ENCODE measurements around the gene VKORC1. TPM values are rescaled to one million over a fixed set of nuclear protein-coding genes. Genes with fewer than 3 reads are reported as not detected.

Gene VKORC1
- total RNA-seq, 4 donors from 2014 or later: 53.3 to 129 (median 94.6) TPM

- TF ChIP-seq CTCF (IDR thresholded peaks at IDR 0.05; ENCODE audit: low read depth): no peak
Measured at GRCh38 chr16:31085873-31086628, 8.5 kb downstream of the VKORC1 start.

- no peak for TF ChIP-seq CTCF (IDR thresholded peaks at IDR 0.05; ENCODE audit: low read depth)
Measured at GRCh38 chr16:31085411-31085810, 9.2 kb downstream of the VKORC1 start.

- TF ChIP-seq CTCF (IDR thresholded peaks at IDR 0.05; ENCODE audit: low read depth): no peak
Measured at GRCh38 chr16:31084584-31085302, 9.9 kb downstream of the VKORC1 start.

DNA sequence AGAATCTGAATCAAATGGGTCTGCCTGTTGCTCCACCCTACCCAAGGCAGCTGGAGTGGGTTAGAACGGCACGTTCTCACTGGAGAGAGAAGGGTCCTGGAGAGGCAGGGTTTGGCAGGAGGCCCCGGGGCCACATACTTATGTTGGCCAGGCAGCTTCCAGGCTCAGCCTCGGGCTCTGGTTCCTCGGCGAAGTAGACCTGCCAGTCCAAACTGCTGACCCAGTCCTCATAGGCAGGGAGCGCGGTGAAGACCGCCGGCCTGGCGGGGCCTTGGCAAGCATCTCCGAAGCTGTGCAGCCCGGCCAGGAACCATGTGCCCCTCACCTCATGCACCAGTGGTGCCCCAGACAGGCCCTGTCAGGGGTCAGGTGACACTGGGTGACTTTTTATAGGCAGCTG, 10.6 kb downstream of the VKORC1 start:
- TF ChIP-seq CTCF (IDR thresholded peaks at IDR 0.05; ENCODE audit: low read depth): no peak

GRCh38 chr16:31083556-31083955, 11.0 kb downstream of the VKORC1 start:
- no peak for TF ChIP-seq CTCF (IDR thresholded peaks at IDR 0.05; ENCODE audit: low read depth)

- TF ChIP-seq CTCF (IDR thresholded peaks at IDR 0.05; ENCODE audit: low read depth): no peak
Measured at GRCh38 chr16:31083081-31083480, 11.5 kb downstream of the VKORC1 start.

DNA sequence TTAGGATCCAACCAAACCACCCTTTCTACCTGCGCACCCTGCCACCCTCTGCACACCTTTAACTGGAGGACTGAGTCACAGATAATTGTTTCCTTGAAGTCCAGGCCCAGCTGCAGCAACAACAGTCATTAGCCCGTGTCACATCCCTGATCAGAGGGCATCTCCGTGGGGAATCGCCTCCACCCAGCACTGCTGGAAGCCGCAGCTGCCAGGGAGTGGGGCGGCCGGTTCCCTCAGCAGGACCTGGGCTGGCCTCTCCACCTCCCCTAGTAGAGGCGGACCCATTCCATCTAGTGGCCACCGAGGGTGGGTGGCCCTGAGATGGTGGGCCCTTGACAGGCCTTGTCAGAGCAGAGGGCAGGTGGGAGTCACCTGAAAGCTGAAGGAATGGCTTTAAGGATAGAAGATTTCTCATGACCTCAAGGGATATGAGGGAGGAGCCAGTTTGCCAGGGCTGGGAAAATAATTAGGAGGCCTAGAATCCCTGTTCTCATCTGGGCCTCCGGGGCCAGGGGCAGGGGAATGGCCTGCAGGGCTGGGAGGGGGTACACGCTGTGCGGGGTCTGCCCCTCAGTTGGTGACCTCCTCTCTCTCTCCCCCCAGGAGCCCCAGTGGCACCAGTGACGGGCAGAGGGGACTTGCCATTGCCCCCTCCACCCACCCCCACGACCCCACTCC, 12.1 kb downstream of the VKORC1 start:
- TF ChIP-seq CTCF (IDR thresholded peaks at IDR 0.05; ENCODE audit: low read depth): no peak

All from subcutaneous adipose tissue (tissue), 4 donors.